Tibial artery (tissue), 4 donors: ENCODE data around the gene ARHGEF25.

Experiments used
- DNase-seq, 2 donors: peaks; one replicate each; pipeline ENCODE4 v3.0.0-alpha.2; 2019
- H3K27ac ChIP-seq, 2 donors: fragments of 200-600 bp; sonication (generic) in 1 of 2; 1 replicate in 1 of 2; 2 replicates in 1 of 2; pipeline ENCODE4 v1.5.1; 2018 to 2019; ENCODE audit warnings: mild to moderate bottlenecking in 1 of 2
- H3K27me3 ChIP-seq, 2 donors: fragments of 200-600 bp; sonication (generic) in 1 of 2; one replicate each; pipeline versions ENCODE4 v1.5.1 to v1.6.0; 2016 to 2019
- H3K36me3 ChIP-seq, 3 donors: fragments of 200-600 bp; sonication (generic) in 2 of 3; one replicate each; pipeline ENCODE4 v1.5.1; 2016 to 2019; ENCODE audit warnings: mild to moderate bottlenecking in 2 of 3
- H3K4me1 ChIP-seq, 4 donors: fragments of 200-600 bp; sonication (generic) in 2 of 4; 1 replicate in 3 of 4; 2 replicates in 1 of 4; pipeline ENCODE4 v1.5.1; 2016 to 2019
- H3K4me3 ChIP-seq, 2 donors: fragments of 200-600 bp; sonication (generic) in 1 of 2; 1 replicate in 1 of 2; 2 replicates in 1 of 2; pipeline ENCODE4 v1.5.1; 2018 to 2019; ENCODE audit warnings: mild to moderate bottlenecking in 2 of 2
- H3K9me3 ChIP-seq, 3 donors: fragments of 200-600 bp; sonication (generic) in 1 of 3; one replicate each; pipeline ENCODE4 v1.5.1; 2016 to 2019
- intact Hi-C: fragments of 100-400 bp; cut with DNase I; formaldehyde crosslinking; loops from one replicate; pipeline ENCODE4 v1.15.0; 2023; ENCODE audit warnings: low total_unique reads
- TF ChIP-seq, protein P1 (sequence below), 2 experiments: fragments of 200-600 bp in 1 of 2; fragments of 450-650 bp in 1 of 2; IDR thresholded peaks; one replicate each; pipeline ENCODE4 v1.5.1; 2017 to 2019; ENCODE audit warnings: antibody characterized with exemption in 2 of 2, mild to moderate bottlenecking in 1 of 2, moderate library complexity in 1 of 2

ARHGEF25 gene

DNA sequence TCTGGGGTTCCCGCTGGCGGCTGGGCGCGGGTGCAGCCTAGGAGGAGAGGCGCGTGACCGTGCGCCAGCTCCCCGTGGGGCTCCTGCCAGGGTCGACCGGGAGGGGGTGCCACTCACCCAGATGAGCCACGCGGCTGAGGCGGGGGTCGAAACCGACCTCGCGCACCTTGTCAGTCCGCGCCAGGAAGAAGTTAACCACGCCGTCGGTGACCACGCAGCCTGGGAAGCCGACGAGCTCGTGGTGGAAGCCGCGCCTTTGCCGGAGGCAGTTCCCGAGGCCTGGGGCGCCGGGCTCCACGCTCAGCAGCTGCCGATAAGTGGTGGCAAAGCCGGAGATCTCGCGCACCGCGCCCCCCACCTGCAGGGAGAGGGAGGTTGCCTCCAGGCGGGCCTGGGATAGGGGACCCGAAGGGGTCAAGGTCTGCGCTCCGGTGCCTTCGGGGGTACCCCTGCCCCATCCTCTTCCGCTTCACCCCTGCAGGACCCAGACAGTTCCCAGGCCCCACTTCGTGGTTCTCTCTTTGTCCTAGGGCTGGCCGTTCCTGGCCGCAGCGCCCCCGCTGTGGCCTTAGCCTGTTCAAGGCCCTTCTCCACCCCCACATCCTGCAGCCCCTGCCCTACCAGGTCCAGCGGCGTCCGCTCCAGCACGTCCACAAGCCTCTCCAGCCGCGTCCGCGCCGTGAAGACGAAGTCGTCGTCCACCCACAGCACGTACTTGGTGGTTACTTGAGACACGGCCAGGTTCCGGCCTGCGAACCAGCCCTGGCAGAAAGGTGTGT, 16.5 kb downstream of the ARHGEF25 start:
- Histone ChIP-seq H3K27ac (no peak overlapping the region), H3K4me1 (peaks cover 0 to 13% (median 12%) of the 10 kb centered on the region in 4 donors), H3K36me3 (peaks cover 0 to 24% (median 5%) of the 10 kb centered on the region in 3 donors), H3K4me3 (no peak overlapping the region), H3K27me3 (peaks cover 0 to 17% of the 10 kb centered on the region in 2 donors), H3K9me3 (no peaks in the 10 kb centered on the region)
- intact Hi-C loops, result loop anchor here (10.0 kb wide), 1 partner anchor 143 kb away; the partner anchor contains the start of gene MARS1
- TF ChIP-seq, protein P1, sequence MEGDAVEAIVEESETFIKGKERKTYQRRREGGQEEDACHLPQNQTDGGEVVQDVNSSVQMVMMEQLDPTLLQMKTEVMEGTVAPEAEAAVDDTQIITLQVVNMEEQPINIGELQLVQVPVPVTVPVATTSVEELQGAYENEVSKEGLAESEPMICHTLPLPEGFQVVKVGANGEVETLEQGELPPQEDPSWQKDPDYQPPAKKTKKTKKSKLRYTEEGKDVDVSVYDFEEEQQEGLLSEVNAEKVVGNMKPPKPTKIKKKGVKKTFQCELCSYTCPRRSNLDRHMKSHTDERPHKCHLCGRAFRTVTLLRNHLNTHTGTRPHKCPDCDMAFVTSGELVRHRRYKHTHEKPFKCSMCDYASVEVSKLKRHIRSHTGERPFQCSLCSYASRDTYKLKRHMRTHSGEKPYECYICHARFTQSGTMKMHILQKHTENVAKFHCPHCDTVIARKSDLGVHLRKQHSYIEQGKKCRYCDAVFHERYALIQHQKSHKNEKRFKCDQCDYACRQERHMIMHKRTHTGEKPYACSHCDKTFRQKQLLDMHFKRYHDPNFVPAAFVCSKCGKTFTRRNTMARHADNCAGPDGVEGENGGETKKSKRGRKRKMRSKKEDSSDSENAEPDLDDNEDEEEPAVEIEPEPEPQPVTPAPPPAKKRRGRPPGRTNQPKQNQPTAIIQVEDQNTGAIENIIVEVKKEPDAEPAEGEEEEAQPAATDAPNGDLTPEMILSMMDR (IDR thresholded peaks at IDR 0.05), result no peak
- peak in 1 of 2 donors; percentile 58 for DNase-seq

DNA sequence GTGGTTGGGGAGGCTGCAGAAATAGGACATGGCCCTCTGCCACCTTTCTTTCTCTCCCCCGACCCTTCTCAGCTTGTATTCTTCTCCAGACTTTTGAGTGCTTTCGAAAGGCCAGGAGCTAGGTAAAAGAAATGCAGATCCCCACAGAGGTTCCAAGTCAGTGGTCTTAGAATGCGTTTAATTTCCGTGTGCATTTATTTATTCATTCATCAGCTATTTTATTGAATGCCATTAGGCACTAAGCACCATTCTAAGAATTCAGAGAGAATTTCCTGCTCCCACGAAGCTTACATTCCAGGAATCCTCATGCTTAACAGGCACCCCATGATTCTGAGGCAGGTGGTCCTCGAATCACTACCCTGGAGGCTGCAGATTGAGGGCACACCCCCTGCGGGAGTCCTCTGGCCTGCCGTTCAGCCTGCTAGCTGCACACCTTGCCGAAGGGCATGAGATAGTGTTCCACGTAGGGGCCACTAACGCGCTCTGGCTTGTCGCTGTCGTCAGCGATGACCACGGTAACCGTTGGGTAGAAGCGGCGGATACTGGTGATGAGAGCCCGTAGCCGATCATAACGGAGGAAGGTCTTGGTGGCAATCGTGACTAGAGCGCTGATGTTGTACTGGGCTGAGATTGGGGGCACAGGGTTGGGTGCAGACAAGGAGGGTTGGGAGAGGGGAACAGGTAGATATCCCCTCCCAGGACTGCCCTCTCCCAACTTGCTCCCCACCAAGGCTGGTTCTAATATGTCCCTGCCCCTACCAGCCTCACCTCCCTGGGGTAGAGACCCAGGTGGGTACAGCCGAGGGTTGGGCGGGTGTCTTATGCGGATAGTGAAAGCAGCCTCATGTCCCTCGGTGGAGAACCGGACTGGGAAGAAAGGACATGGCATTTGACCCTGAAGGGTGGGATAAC, 17.3 kb downstream of the ARHGEF25 start:
- peaks cover 0 to 21% (median 17%) of the 10 kb centered on the region in 4 donors for H3K4me1 ChIP-seq
- peaks cover 0 to 18% of the 10 kb centered on the region in 2 donors for H3K27me3 ChIP-seq
- H3K4me3 ChIP-seq, result no peak overlapping the region
- TF ChIP-seq, protein P1 (IDR thresholded peaks at IDR 0.05), result no peak
- no peaks in the 10 kb centered on the region for H3K9me3 ChIP-seq
- intact Hi-C loops, result loop anchor here (10.0 kb wide), 1 partner anchor 144 kb away; the partner anchor contains the start of gene MARS1
- no peak for DNase-seq
- H3K36me3 ChIP-seq, result peaks cover 0 to 24% (median 2%) of the 10 kb centered on the region in 3 donors
- no peak overlapping the region for H3K27ac ChIP-seq

DNA sequence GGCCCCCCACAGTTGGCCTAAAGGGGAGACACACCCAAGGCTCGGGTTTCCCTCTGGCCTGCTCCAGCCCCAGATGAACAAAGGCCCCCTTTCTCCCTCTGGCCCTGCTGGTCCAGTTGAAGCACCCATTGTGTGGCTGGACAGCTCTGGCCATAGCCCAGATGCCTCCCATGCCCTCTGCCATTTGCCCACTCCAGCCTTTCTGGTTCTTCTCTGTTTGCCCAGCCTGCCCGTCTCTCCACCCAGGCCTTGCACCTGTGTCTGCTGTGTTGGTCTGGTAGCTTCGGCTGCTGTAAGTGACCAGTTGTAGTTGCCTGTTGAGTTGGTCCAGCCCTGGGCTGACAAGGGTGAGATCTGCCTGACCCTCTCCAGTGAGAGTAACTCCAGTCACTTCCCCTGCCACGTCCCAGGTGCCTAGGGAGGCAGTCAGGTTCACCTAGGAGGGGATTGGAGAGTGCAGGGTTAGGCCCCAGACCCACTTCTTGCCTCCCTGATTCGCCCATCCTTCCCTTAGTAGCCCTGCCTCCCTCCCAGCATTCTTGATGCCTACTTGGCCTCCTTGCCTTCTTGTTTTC, 18.7 kb downstream of the ARHGEF25 start:
- intact Hi-C loops, result loop anchor here (5.0 to 10.0 kb wide), 2 partner anchors 62 to 145 kb away; partner anchors contain the start of genes MARS1 and OS9
- H3K4me3 ChIP-seq, result no peak overlapping the region
- H3K27me3 ChIP-seq, result peaks cover 0 to 18% of the 10 kb centered on the region in 2 donors
- H3K27ac ChIP-seq, result no peak overlapping the region
- no peak for DNase-seq
- TF ChIP-seq, protein P1 (IDR thresholded peaks at IDR 0.05), result no peak
- no peaks in the 10 kb centered on the region for H3K9me3 ChIP-seq
- H3K36me3 ChIP-seq, result peaks cover 0 to 20% (median 0%) of the 10 kb centered on the region in 3 donors
- H3K4me1 ChIP-seq, result peaks cover 0 to 22% (median 17%) of the 10 kb centered on the region in 4 donors

- Histone ChIP-seq H3K4me1 (peaks cover 0 to 22% (median 17%) of the 10 kb centered on the region in 4 donors), H3K4me3 (no peak overlapping the region), H3K9me3 (no peaks in the 10 kb centered on the region), H3K27me3 (peaks cover 0 to 18% of the 10 kb centered on the region in 2 donors), H3K36me3 (peaks cover 0 to 12% (median 0%) of the 10 kb centered on the region in 3 donors), H3K27ac (no peak overlapping the region)
- TF ChIP-seq, protein P1 (IDR thresholded peaks at IDR 0.05), result no peak
- DNase-seq, result no peak
- intact Hi-C loops, result loop anchor here (5.0 kb wide), 1 partner anchor 61 kb away; the partner anchor contains the start of gene OS9
These were observed 19.7 kb downstream of the ARHGEF25 start for GRCh38 chr12:57630891-57631433.
